Lower leg skin (tissue), 4 donors: Measurements from ENCODE around the gene WNT7A. TPM values are rescaled to one million over a fixed set of nuclear protein-coding genes. Genes with fewer than 3 reads are reported as not detected.

Experiments used
- DNase-seq, 2 donors: peaks; one replicate each; pipeline ENCODE4 v3.0.0-alpha.2; 2019; ENCODE audit warnings: low spot score in 2 of 2
- H3K4me3 ChIP-seq: fragments of 200-600 bp; sonication (generic); 2 replicates; pipeline ENCODE4 v1.5.1; 2017; ENCODE audit warnings: mild to moderate bottlenecking, low read depth; ENCODE audit not compliant: poor library complexity, severe bottlenecking
- POLR2A ChIP-seq, 2 donors: fragments of 450-650 bp; IDR thresholded peaks; one replicate each; pipeline ENCODE4 v1.6.1; 2016 to 2017; ENCODE audit warnings: antibody characterized with exemption in 2 of 2, mild to moderate bottlenecking in 1 of 2, moderate library complexity in 1 of 2
- WGBS, 2 donors: methylation state at CpG; one replicate each; pipeline ENCODE4 v1.1.5; 2018; 5-methylcytosine and 5-hydroxymethylcytosine counted together
- intact Hi-C: fragments of 100-400 bp; cut with DNase I; formaldehyde crosslinking; loops from one replicate; pipeline ENCODE4 v1.15.0; 2023; ENCODE audit warnings: low total_unique reads
- total RNA-seq, 4 donors: library from RNA; depleted of rRNA; stranded (reverse); fragments of >200 nt; gene quantifications; one replicate each; pipeline ENCODE4 v1.1.0, GENCODE V29; 2016
- TF ChIP-seq, protein P1 (sequence below), 3 donors: fragments of 450-650 bp; IDR thresholded peaks; one replicate each; pipeline ENCODE4 v1.5.1; 2016; ENCODE audit warnings: antibody characterized with exemption in 3 of 3, mild to moderate bottlenecking in 3 of 3, moderate library complexity in 2 of 3

WNT7A gene
- total RNA-seq, 4 donors from 2014 or later, result 0.49 to 2.4 (median 0.68) TPM

DNA sequence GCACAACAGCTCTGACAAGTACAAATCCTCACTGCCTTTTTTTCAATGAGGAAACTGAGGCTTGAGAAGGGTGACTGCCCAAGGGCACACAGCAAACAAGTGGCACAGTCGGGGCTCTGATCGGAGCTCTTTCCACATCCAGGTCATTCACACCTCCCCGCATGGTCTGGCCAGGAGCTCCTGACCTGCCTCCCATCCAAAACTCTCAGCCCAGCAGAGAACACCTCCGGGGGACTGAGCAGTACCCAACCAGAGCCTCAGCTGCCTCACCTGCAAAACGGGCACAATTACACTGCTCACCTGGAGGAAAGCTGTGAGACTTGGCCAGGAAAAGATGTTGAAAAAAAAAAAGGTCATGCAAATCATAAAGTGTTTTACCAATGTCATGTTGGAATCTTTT is 36.5 kb downstream of the WNT7A start:
- 71 to 78% methylated on average over 5 of the region's 5 CpGs for WGBS, 2 donors
- intact Hi-C loops, result no loop called here
- TF ChIP-seq, protein P1, sequence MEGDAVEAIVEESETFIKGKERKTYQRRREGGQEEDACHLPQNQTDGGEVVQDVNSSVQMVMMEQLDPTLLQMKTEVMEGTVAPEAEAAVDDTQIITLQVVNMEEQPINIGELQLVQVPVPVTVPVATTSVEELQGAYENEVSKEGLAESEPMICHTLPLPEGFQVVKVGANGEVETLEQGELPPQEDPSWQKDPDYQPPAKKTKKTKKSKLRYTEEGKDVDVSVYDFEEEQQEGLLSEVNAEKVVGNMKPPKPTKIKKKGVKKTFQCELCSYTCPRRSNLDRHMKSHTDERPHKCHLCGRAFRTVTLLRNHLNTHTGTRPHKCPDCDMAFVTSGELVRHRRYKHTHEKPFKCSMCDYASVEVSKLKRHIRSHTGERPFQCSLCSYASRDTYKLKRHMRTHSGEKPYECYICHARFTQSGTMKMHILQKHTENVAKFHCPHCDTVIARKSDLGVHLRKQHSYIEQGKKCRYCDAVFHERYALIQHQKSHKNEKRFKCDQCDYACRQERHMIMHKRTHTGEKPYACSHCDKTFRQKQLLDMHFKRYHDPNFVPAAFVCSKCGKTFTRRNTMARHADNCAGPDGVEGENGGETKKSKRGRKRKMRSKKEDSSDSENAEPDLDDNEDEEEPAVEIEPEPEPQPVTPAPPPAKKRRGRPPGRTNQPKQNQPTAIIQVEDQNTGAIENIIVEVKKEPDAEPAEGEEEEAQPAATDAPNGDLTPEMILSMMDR (IDR thresholded peaks at IDR 0.05), result no peak
- TF ChIP-seq POLR2A (IDR thresholded peaks at IDR 0.05), result no peak
- no peak overlapping the region for H3K4me3 ChIP-seq
- DNase-seq, result no peak

DNA sequence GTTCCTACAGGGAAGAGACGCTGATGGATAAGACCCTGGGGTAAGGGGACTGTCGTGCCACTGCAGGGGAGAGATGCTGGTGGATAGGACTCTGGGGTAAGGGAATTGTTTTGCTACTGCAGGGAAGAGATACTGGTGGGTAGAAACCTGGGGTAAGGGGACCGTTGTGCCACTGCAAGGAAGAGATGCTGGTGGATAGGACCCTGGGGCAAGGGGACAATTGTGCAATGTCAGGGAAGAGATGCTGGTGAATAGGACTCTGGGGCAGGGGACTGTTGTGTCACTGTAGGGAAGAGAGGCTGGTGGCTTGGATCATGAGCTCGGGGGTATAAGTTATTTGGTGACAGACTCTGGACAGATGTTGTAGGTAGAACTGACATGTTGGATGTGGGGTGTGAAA is 37.6 kb downstream of the WNT7A start:
- no peak for DNase-seq
- H3K4me3 ChIP-seq, result no peak overlapping the region
- WGBS, 2 donors, result 78 to 85% methylated on average over 4 of the region's 4 CpGs
- no peak for TF ChIP-seq POLR2A (IDR thresholded peaks at IDR 0.05)
- TF ChIP-seq, protein P1 (IDR thresholded peaks at IDR 0.05), result no peak
- intact Hi-C loops, result no loop called here

DNA sequence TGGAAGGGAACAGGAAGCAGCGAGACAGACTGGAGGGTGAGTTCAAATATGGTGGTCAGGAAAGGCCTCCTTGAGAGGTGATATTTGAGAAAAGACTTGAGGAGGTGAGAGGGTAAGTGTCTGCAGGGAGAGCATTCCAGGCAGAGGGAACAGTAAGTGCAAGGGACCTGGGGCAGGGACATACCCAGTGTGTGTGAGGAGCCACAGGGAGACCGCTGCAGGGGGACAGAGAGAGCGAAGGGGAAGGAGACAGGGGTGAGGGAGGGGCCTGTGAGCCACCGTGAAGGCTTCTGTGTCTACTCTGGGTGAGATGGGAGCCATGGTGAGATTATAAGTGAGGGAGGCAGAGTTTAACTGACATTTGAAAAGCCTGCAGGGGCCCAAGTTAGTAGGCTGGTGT is 38.0 kb downstream of the WNT7A start:
- H3K4me3 ChIP-seq, result no peak overlapping the region
- no peak for TF ChIP-seq POLR2A (IDR thresholded peaks at IDR 0.05)
- TF ChIP-seq, protein P1 (IDR thresholded peaks at IDR 0.05), result no peak
- intact Hi-C loops, result no loop called here
- WGBS, 2 donors, result 77 to 82% methylated on average over 4 of the region's 4 CpGs
- no peak for DNase-seq

DNA sequence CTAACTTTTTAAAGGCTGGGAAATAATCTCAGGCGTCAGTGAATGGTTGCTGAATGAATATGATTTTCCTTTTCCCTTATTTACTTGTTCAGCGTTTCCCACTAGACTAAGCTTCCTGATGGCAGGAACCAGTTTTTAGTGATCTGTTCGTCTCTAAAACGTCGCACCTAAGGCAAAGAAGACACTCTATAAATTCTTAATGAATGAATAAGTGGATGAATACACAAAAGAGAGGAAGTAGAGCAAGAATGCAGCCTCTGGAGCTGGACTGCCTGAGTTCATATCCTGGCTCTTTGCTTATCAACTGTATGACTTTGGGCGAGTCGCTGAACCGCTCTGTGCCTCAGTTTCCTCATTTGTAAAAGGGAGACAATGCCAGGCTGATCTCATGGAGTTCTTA is 38.7 kb downstream of the WNT7A start:
- no peak for TF ChIP-seq POLR2A (IDR thresholded peaks at IDR 0.05)
- intact Hi-C loops, result no loop called here
- DNase-seq, result no peak
- no peak overlapping the region for H3K4me3 ChIP-seq
- 65 to 66% methylated on average over 8 of the region's 8 CpGs for WGBS, 2 donors

DNA sequence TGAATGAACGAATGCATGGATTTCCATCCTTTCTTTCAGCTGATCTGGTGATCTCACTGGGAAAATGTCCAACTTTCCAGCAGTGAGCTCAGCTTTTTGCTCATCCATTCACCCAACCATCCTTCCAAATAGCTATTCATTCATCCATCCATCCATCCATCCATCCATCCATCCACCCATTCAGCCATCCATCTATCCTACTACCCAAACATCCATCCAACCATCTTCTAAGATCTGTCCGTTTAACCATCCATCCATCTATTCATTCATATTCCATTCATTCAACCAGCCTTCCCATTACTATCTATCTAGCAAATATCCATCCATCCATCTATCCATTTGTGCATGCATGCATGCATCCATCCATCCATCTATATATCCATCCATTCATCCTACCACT is 39.4 kb downstream of the WNT7A start:
- 68 to 83% methylated on average over 2 of the region's 2 CpGs for WGBS, 2 donors
- no peak overlapping the region for H3K4me3 ChIP-seq
- TF ChIP-seq, protein P1 (IDR thresholded peaks at IDR 0.05), result no peak
- no peak for TF ChIP-seq POLR2A (IDR thresholded peaks at IDR 0.05)
- DNase-seq, result no peak
- intact Hi-C loops, result no loop called here

DNA sequence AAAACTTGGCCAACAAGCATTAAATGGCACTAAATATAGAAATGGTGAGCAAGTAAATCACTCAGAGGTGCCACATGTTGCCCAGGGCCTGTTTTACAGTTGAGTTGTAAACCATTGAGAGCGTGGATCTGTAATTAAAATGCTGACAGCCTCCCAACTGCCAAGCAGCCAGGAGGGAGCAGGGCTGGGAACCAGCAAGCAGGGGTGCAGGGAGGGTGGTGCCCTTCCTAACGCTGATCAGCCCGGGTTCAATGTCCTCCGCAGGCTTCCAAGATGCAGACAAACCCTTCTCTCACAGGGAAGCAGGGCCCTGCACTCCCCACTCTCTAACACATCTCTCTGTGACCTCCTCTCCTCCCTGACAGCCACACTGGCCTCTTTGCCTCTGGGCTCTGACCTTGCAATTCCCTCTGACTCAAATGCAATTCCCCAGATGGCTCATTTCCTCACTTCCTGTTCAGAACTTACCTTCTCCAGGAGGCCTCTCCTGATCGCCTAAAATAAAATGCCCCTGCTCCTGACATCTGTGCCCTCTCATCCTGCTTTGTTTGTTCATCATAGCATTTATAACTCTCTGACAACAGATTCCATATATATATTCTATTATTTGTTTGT is 40.0 kb downstream of the WNT7A start:
- 35 to 36% methylated on average over 5 of the region's 5 CpGs for WGBS, 2 donors
- no peak for DNase-seq
- TF ChIP-seq POLR2A (IDR thresholded peaks at IDR 0.05), result no peak
- intact Hi-C loops, result no loop called here
- no peak overlapping the region for H3K4me3 ChIP-seq

DNA sequence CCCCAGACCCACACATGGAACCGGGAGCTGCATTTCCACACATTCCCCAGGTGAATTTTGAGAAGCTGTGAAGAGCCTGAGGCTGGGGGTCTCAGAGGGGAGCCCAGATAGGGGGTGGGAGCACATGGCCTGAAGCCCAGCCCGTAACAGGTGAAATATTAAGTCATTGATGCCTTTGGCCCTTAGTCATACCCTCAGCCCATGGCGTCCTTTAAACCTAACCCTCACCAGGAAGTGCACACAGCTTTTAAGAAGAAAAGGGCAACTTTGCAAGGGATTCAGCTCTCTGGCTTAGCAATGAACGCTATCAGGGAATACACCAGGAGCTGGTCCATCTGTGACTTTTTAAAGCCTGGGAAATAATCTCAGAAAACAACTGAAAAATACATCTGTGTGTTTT is 40.6 kb downstream of the WNT7A start:
- no peak for DNase-seq
- WGBS, 2 donors, result 47 to 63% methylated on average over 4 of the region's 4 CpGs
- TF ChIP-seq POLR2A (IDR thresholded peaks at IDR 0.05), result no peak
- TF ChIP-seq, protein P1 (IDR thresholded peaks at IDR 0.05), result no peak
- no peak overlapping the region for H3K4me3 ChIP-seq
- intact Hi-C loops, result no loop called here
